Mesodermal cell (in vitro differentiated cells): ENCODE measurements around the gene PPIP5K2.
A peak's percentile ranks its signal among the peaks of the same experiment; 100 is the strongest.

Experiments
- H3K27ac ChIP-seq: 2 replicates; pipeline ENCODE4 v1.7.0; 2013; ENCODE audit warnings: mild to moderate bottlenecking, low read depth, low read length, moderate library complexity; ENCODE audit not compliant: severe bottlenecking
- H3K36me3 ChIP-seq: 2 replicates; pipeline ENCODE4 v1.7.1; 2013; ENCODE audit warnings: mild to moderate bottlenecking, low read length, moderate library complexity; ENCODE audit not compliant: control insufficient read depth, insufficient read depth
- H3K4me1 ChIP-seq: one replicate; pipeline ENCODE4 v1.7.1; 2013; ENCODE audit warnings: mild to moderate bottlenecking, low read length; ENCODE audit not compliant: insufficient read depth, control insufficient read depth, poor library complexity, severe bottlenecking
- H3K4me3 ChIP-seq: 2 replicates; pipeline ENCODE4 v1.7.0; 2013; ENCODE audit warnings: low read length, control low read depth, mild to moderate bottlenecking; ENCODE audit not compliant: insufficient read depth, poor library complexity, severe bottlenecking; ENCODE audit errors: extremely low read depth
- H3K9me3 ChIP-seq: 2 replicates; pipeline ENCODE4 v1.7.1; 2013; ENCODE audit warnings: mild to moderate bottlenecking, low read length, moderate library complexity; ENCODE audit not compliant: control insufficient read depth
- WGBS, 2 experiments: methylation state at CpG; one replicate each; pipeline ENCODE4 v1.1.5; 2013; ENCODE audit warnings: missing lambda C conversion rate in 2 of 2; ENCODE audit not compliant: insufficient coverage in 2 of 2; 5-methylcytosine and 5-hydroxymethylcytosine counted together

The PPIP5K2 gene

GRCh38 chr5:103101079-103101750 is 18.9 kb upstream of the PPIP5K2 start:
- WGBS, 2 experiments, result 88 to 100% methylated on average over 1 of the region's 6 CpGs
- no peaks in the 10 kb centered on the region for H3K9me3 ChIP-seq

DNA sequence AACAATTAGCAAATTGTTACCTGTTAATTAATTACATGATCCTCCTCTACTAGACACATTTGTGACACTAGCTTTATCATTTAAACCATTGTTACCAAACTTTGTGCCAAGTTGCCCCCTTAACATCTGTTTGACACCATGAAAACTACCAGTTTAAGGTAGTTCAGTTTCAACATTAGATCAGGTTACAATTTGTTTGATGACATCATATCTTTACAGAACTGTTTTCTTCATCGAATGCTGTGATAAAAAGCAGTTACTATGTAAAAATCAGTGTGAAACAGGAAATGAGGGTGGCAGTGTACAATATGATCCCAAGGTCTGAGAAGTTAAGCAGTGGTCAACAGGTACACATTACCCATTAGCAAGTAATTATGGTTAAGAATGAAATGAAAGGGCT is 17.9 kb upstream of the PPIP5K2 start:
- Histone ChIP-seq H3K4me1 (no peaks in the 10 kb centered on the region), H3K9me3 (no peaks in the 10 kb centered on the region), H3K27ac (no peak overlapping the region), H3K4me3 (no peak overlapping the region), H3K36me3 (peaks cover 6% of the 10 kb centered on the region)
- WGBS, 2 experiments, result no CpG with 5 or more reads among the region's 1 CpG

More at GRCh38 chr5:103101079-103101750, 18.9 kb upstream of the PPIP5K2 start:
- Histone ChIP-seq H3K27ac (no peak overlapping the region), H3K4me3 (no peak overlapping the region), H3K36me3 (peaks cover 6% of the 10 kb centered on the region), H3K4me1 (no peaks in the 10 kb centered on the region)

- H3K9me3 ChIP-seq, result no peaks in the 10 kb centered on the region
- H3K36me3 ChIP-seq, result no peaks in the 10 kb centered on the region
- no peaks in the 10 kb centered on the region for H3K4me1 ChIP-seq
- no CpG with 5 or more reads among the region's 2 CpGs for WGBS, 2 experiments
- no peak overlapping the region for H3K27ac ChIP-seq
- no peak overlapping the region for H3K4me3 ChIP-seq
These were observed 12.0 kb upstream of the PPIP5K2 start for GRCh38 chr5:103108086-103108485.

DNA sequence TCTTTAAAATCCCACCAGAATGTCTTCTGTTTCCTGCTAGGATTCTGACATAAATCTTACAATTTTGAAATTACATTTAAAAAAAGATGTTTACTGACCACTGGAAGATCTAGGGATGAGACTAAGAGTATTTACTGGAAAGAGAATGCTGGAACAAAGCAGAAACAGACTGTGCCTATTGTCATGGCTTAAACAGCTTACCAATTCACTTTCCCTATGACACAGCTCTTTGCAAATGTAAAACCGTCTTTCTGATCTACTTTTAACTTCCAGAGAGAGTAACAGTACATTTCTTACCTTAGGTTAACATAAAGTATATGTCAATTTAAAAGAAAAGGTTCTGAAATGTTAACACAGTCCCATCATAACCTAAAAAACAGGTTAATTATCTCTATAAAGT is 10.8 kb upstream of the PPIP5K2 start:
- no CpG with 5 or more reads among the region's 1 CpG for WGBS, 2 experiments
- Histone ChIP-seq H3K4me3 (no peak overlapping the region), H3K27ac (no peak overlapping the region)

GRCh38 chr5:103110403-103110802 is 9.7 kb upstream of the PPIP5K2 start:
- Histone ChIP-seq H3K4me1 (no peaks in the 10 kb centered on the region), H3K9me3 (no peaks in the 10 kb centered on the region), H3K27ac (no peak overlapping the region), H3K36me3 (no peaks in the 10 kb centered on the region), H3K4me3 (no peak overlapping the region)
- WGBS, 2 experiments, result 83 to 100% methylated on average over 1 to 2 of the region's 2 CpGs

More for the DNA sequence above, 10.8 kb upstream of the PPIP5K2 start:
- Histone ChIP-seq H3K36me3 (no peaks in the 10 kb centered on the region), H3K9me3 (no peaks in the 10 kb centered on the region), H3K4me1 (no peaks in the 10 kb centered on the region)

DNA sequence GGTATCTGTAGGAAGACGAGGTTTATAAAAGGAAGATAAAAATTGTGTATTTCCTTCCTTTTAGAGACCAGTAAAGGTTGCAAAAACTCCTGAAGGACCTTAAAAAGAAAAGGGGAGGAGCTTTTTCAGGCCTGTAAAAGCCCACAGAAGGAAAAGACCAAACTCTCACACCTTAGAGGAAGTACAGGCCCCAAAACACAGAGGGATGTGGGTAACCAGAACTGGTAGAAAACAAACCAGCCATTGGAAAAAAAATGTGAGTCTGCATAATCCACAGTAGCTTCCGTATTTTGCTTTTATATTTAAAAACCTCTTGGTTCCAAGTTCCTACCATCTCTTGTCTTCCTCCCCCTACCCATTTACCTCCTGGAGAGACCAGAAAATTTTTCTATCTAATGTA is 8.6 kb upstream of the PPIP5K2 start:
- no CpG with 5 or more reads among the region's 2 CpGs for WGBS, 2 experiments
- H3K4me1 ChIP-seq, result no peaks in the 10 kb centered on the region
- no peak overlapping the region for H3K4me3 ChIP-seq
- H3K27ac ChIP-seq, result no peak overlapping the region
- H3K36me3 ChIP-seq, result no peaks in the 10 kb centered on the region
- H3K9me3 ChIP-seq, result no peaks in the 10 kb centered on the region

DNA sequence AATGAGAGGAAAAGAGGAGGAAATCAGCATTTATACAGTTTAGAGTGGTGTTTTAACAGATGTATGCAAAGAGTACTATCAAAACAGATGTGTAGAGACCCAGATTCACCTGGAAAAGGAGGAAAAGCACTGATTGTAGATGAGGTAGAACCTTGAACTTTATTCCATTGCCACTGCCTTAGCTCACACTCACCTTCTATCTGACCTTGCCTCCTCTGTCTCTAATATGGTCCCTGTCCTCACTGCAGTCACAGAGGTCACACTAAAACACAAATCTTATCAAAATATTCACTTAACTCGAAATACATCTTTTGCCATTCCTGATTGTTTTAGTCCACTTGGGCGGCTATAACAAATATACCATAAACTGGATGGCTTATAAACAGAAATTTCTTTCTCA is 7.2 kb upstream of the PPIP5K2 start:
- no peak overlapping the region for H3K27ac ChIP-seq
- 74 to 100% methylated on average over 1 to 2 of the region's 2 CpGs for WGBS, 2 experiments
- H3K9me3 ChIP-seq, result no peaks in the 10 kb centered on the region
- H3K36me3 ChIP-seq, result no peaks in the 10 kb centered on the region
- no peak overlapping the region for H3K4me3 ChIP-seq
- no peaks in the 10 kb centered on the region for H3K4me1 ChIP-seq

- H3K4me1 ChIP-seq, result no peaks in the 10 kb centered on the region
- H3K4me3 ChIP-seq, result no peak overlapping the region
- no peaks in the 10 kb centered on the region for H3K36me3 ChIP-seq
- no peak overlapping the region for H3K27ac ChIP-seq
- no peaks in the 10 kb centered on the region for H3K9me3 ChIP-seq
- WGBS, 2 experiments, result 89 to 100% methylated on average over 1 of the region's 2 CpGs
These were observed 5.7 kb upstream of the PPIP5K2 start for GRCh38 chr5:103114440-103114839.

- WGBS, 2 experiments, result no CpG with 5 or more reads among the region's 4 CpGs
- no peaks in the 10 kb centered on the region for H3K36me3 ChIP-seq
These were observed 2.6 kb upstream of the PPIP5K2 start for GRCh38 chr5:103117471-103117991.

GRCh38 chr5:103119070-103119764 is 884 bp upstream of the PPIP5K2 start:
- no peaks in the 10 kb centered on the region for H3K9me3 ChIP-seq
- 2 to 6% methylated on average over 8 to 9 of the region's 15 CpGs for WGBS, 2 experiments
- H3K27ac ChIP-seq, result peak overlapping the region; percentile 97
- no peaks in the 10 kb centered on the region for H3K4me1 ChIP-seq
- H3K4me3 ChIP-seq, result peak overlapping the region; percentile 80
- H3K36me3 ChIP-seq, result no peaks in the 10 kb centered on the region

More at GRCh38 chr5:103117471-103117991, 2.6 kb upstream of the PPIP5K2 start:
- Histone ChIP-seq H3K9me3 (no peaks in the 10 kb centered on the region), H3K4me3 (no peak overlapping the region), H3K4me1 (no peaks in the 10 kb centered on the region), H3K27ac (no peak overlapping the region)
